Measurements from ENCODE around the gene SHISA8.

The SHISA8 gene

GRCh38 chr22:41925783-41926460, 11.0 kb upstream of the SHISA8 start:
- peak overlapping the region; percentile 83 for H3K9ac ChIP-seq (ENCODE audit: insufficient read length, low read depth)
- DNase-seq (ENCODE audit: low read depth, low spot score), result peak; percentile 43
- H3K27me3 ChIP-seq (ENCODE audit: insufficient read depth, insufficient read length), result peaks cover 23% of the 10 kb centered on the region
- H3K4me1 ChIP-seq (ENCODE audit: insufficient read depth, insufficient read length), result peaks cover 21% of the 10 kb centered on the region
- no peaks in the 10 kb centered on the region for H3K9me3 ChIP-seq (ENCODE audit: insufficient read depth, low read length)
- TF ChIP-seq YY1 (IDR thresholded peaks at IDR 0.05; ENCODE audit: insufficient read depth, insufficient read length) (no peak), SUZ12 (IDR thresholded peaks at IDR 0.05; ENCODE audit: extremely low read depth, insufficient read depth, insufficient read length) (no peak), ZNF274 (IDR thresholded peaks at IDR 0.05; ENCODE audit: low read depth, low read length) (no peak)
- H3K36me3 ChIP-seq (ENCODE audit: insufficient read depth, insufficient read length, low read length), result no peaks in the 10 kb centered on the region
- H3K4me3 ChIP-seq (ENCODE audit: insufficient read length, low read depth), result peak overlapping the region; percentile 51

- DNase-seq (ENCODE audit: low read depth, low spot score), result no peak
- Histone ChIP-seq H3K4me3 (ENCODE audit: insufficient read length, low read depth) (no peak overlapping the region), H3K27me3 (ENCODE audit: insufficient read depth, insufficient read length) (peaks cover 31% of the 10 kb centered on the region), H3K4me1 (ENCODE audit: insufficient read depth, insufficient read length) (peaks cover 16% of the 10 kb centered on the region), H3K36me3 (ENCODE audit: insufficient read depth, insufficient read length, low read length) (no peaks in the 10 kb centered on the region), H3K9me3 (ENCODE audit: insufficient read depth, low read length) (no peaks in the 10 kb centered on the region), H3K9ac (ENCODE audit: insufficient read length, low read depth) (no peak overlapping the region)
- TF ChIP-seq YY1 (IDR thresholded peaks at IDR 0.05; ENCODE audit: insufficient read depth, insufficient read length) (no peak), ZNF274 (IDR thresholded peaks at IDR 0.05; ENCODE audit: low read depth, low read length) (no peak), SUZ12 (IDR thresholded peaks at IDR 0.05; ENCODE audit: extremely low read depth, insufficient read depth, insufficient read length) (no peak)
Measured at GRCh38 chr22:41923595-41924276, 8.9 kb upstream of the SHISA8 start.

GRCh38 chr22:41922940-41923594, 8.2 kb upstream of the SHISA8 start:
- no peak overlapping the region for H3K9ac ChIP-seq (ENCODE audit: insufficient read length, low read depth)
- H3K27me3 ChIP-seq (ENCODE audit: insufficient read depth, insufficient read length), result peaks cover 35% of the 10 kb centered on the region
- H3K4me3 ChIP-seq (ENCODE audit: insufficient read length, low read depth), result no peak overlapping the region
- no peaks in the 10 kb centered on the region for H3K9me3 ChIP-seq (ENCODE audit: insufficient read depth, low read length)
- TF ChIP-seq ZNF274 (IDR thresholded peaks at IDR 0.05; ENCODE audit: low read depth, low read length) (no peak), SUZ12 (IDR thresholded peaks at IDR 0.05; ENCODE audit: extremely low read depth, insufficient read depth, insufficient read length) (no peak)
- DNase-seq (ENCODE audit: low read depth, low spot score), result no peak
- H3K4me1 ChIP-seq (ENCODE audit: insufficient read depth, insufficient read length), result peaks cover 12% of the 10 kb centered on the region
- no peaks in the 10 kb centered on the region for H3K36me3 ChIP-seq (ENCODE audit: insufficient read depth, insufficient read length, low read length)

GRCh38 chr22:41922328-41922727, 7.5 kb upstream of the SHISA8 start:
- Histone ChIP-seq H3K36me3 (ENCODE audit: insufficient read depth, insufficient read length, low read length) (no peaks in the 10 kb centered on the region), H3K9ac (ENCODE audit: insufficient read length, low read depth) (no peak overlapping the region), H3K4me1 (ENCODE audit: insufficient read depth, insufficient read length) (peaks cover 13% of the 10 kb centered on the region), H3K9me3 (ENCODE audit: insufficient read depth, low read length) (no peaks in the 10 kb centered on the region), H3K4me3 (ENCODE audit: insufficient read length, low read depth) (no peak overlapping the region), H3K27me3 (ENCODE audit: insufficient read depth, insufficient read length) (peaks cover 42% of the 10 kb centered on the region)
- TF ChIP-seq YY1 (IDR thresholded peaks at IDR 0.05; ENCODE audit: insufficient read depth, insufficient read length), result no peak
- DNase-seq (ENCODE audit: low read depth, low spot score), result no peak

DNA sequence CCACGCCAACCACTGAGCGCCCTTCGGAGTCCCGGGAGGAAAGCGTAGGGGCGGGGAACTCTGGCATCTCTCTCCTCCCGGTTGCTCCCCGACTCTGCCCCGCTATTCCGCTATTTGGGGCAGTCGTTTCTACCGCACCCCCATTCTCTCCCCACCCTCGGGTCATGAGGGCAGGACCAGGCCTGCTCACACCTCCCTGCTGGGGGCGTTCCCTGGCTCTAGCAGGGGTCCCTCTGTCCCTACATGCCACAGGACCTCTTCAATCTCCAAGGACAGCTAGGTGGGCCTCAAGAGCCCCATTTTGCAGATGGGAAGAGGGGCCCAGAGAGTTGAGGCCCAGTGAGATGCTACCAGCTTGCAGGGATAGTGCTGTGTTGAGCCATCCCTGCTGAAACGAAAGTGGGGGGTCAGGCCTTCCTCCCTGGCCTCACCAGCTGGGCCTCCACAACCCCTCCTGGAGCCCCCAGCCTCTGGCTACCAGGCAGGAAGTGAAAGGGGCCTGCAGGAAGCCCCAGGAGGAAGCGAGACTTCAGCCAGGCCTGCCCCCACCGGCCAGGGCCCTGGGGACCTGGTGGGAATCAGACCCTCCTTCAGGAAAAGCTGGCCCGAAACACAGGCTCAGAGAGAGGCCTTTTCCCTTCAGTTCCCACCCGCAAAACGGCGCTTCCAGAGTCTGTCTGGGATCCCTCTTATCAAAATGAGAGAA, 5.5 kb upstream of the SHISA8 start:
- no peak for TF ChIP-seq ZNF274 (IDR thresholded peaks at IDR 0.05; ENCODE audit: low read depth, low read length)
- TF ChIP-seq YY1 (IDR thresholded peaks at IDR 0.05; ENCODE audit: insufficient read depth, insufficient read length), result no peak
- no peak for TF ChIP-seq SUZ12 (IDR thresholded peaks at IDR 0.05; ENCODE audit: extremely low read depth, insufficient read depth, insufficient read length)
- H3K4me1 ChIP-seq (ENCODE audit: insufficient read depth, insufficient read length), result peaks cover 5% of the 10 kb centered on the region
- no peak for DNase-seq (ENCODE audit: low read depth, low spot score)
- no peaks in the 10 kb centered on the region for H3K9me3 ChIP-seq (ENCODE audit: insufficient read depth, low read length)
- no peaks in the 10 kb centered on the region for H3K36me3 ChIP-seq (ENCODE audit: insufficient read depth, insufficient read length, low read length)
- H3K9ac ChIP-seq (ENCODE audit: insufficient read length, low read depth), result no peak overlapping the region
- H3K4me3 ChIP-seq (ENCODE audit: insufficient read length, low read depth), result no peak overlapping the region
- peaks cover 56% of the 10 kb centered on the region for H3K27me3 ChIP-seq (ENCODE audit: insufficient read depth, insufficient read length)

GRCh38 chr22:41919357-41920224, 4.7 kb upstream of the SHISA8 start:
- TF ChIP-seq ZNF274 (IDR thresholded peaks at IDR 0.05; ENCODE audit: low read depth, low read length), result no peak
- no peak for TF ChIP-seq YY1 (IDR thresholded peaks at IDR 0.05; ENCODE audit: insufficient read depth, insufficient read length)
- no peaks in the 10 kb centered on the region for H3K9me3 ChIP-seq (ENCODE audit: insufficient read depth, low read length)
- H3K4me1 ChIP-seq (ENCODE audit: insufficient read depth, insufficient read length), result peaks cover 5% of the 10 kb centered on the region
- peak overlapping the region; percentile 26 for H3K9ac ChIP-seq (ENCODE audit: insufficient read length, low read depth)
- H3K27me3 ChIP-seq (ENCODE audit: insufficient read depth, insufficient read length), result peaks cover 59% of the 10 kb centered on the region
- H3K36me3 ChIP-seq (ENCODE audit: insufficient read depth, insufficient read length, low read length), result no peaks in the 10 kb centered on the region
- DNase-seq (ENCODE audit: low read depth, low spot score), result no peak
- peak overlapping the region; percentile 2 for H3K4me3 ChIP-seq (ENCODE audit: insufficient read length, low read depth)
